GM04503 (cell line): ENCODE results near the gene DPEP3.

ENCODE experiments used
- DNase-seq: peaks from one replicate; pipeline ENCODE4 v3.0.0-alpha.2; 2012; ENCODE audit warnings: low read depth

Gene DPEP3

DNA sequence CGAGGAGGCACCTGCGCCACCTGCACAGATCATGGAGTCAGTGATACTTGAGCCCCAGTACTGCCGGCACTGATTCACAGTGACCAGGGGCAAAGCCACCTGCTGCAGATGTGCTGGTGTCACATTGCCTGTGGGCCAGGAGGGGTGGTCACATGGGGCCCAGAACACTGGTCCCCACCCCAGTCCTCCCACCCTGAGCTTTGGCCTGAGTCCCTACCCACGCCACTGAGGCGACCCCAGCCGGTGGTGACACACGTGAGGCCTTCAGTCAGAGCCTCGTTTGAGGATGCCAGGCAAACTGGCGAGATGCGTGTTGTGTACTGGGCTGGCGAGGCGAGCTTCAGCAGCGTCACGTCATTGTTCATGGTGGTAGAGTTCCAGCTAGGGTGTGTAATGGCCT is 50.1 kb downstream of the DPEP3 start:
- no peak for DNase-seq

DNA sequence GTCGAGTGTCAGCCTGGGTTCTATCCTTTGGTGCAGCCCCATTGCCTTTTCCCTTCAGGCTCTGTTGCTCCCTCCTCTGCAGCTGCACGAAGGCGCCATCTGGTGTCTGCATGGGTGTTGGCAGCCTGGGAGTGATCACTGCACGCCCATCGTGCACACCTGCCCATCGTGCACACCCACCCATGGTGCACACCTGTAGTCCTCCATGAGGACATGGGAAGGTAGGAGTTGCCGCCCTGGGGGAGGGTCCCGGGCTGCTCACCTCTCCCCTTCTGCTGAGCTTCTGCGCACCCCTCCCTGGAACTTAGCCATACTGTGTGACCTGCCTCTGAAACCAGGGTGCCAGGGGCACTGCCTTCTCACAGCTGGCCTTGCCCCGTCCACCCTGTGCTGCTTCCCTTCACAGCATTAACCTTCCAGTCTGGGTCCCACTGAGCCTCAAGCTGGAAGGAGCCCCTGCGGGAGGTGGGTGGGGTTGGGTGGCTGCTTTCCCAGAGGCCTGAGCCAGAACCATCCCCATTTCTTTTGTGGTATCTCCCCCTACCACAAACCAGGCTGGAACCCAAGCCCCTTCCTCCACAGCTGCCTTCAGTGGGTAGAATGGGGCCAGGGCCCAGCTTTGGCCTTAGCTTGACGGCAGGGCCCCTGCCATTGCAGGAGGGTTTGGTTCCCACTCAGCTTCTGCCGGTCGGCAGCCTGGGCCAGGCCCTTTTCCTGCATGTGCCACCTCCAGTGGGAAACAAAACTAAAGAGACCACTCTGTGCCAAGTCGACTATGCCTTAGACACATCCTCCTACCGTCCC is 51.5 kb downstream of the DPEP3 start:
- no peak for DNase-seq

DNA sequence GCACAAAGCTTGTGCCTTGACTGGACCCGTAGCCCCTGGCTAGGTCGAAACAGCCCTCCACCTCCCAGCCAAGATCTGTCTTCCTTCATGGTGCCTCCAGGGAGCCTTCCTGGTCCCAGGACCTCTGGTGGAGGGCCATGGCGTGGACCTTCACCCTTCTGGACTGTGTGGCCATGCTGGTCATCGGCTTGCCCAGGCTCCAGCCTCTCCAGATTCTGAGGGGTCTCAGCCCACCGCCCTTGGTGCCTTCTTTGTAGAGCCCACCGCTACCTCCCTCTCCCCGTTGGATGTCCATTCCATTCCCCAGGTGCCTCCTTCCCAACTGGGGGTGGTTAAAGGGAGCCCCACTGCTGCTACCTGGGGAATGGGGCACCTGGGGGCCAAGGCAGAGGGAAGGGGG is 52.2 kb downstream of the DPEP3 start:
- DNase-seq, result no peak

DNA sequence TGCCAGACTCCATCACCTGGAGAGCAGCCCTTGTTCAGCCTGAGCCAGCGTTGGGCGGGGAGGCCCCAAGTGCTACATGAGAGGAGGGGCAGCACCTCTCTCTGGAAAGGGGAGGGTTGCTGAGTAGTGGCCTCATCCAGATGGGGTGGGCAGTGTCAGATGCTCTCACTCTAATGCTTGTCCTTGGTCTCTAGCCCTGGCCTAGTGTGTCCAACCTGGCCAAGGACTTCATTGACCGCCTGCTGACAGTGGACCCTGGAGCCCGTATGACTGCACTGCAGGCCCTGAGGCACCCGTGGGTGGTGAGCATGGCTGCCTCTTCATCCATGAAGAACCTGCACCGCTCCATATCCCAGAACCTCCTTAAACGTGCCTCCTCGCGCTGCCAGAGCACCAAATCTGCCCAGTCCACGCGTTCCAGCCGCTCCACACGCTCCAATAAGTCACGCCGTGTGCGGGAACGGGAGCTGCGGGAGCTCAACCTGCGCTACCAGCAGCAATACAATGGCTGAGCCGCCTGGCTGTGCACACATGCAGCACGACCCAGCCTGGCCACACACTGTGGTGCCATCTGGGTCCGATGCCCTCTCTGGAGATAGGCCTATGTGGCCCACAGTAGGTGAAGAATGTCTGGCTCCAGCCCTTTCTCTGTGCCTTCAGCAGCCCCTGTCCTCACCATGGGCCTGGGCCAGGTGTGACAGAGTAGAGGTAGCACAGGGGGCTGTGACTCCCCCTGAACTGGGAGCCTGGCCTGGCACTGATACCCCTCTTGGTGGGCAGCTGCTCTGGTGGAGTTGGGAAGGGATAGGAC is 53.0 kb downstream of the DPEP3 start:
- no peak for DNase-seq

DNA sequence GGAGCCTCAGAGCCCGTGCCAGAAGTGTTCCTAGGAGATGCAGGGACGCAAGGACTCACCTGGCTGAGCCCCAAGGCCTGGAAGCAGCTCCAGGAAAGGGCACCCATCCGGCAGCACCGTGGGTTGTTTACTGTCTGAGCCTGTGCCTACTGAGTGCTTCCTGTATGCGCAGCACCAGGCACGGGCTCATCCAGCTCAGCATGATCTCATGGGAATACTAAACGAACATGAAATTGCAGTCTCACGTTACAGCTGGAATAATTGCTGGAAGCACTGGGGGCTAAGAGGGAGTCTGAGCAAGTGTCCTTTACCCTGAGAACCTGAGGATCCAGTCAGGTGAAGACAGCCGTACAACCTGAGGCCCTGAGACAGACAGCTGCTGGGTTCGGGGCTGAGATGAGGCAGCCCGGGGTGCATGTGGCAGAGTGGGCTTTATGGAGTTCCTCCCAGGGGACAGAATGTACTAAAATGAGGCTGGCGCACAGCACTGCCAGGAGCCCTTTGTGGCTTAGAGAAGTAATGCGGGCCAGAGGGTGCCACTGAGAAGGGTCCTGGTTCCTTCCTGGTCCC is 54.0 kb downstream of the DPEP3 start:
- no peak for DNase-seq
